GM12872 (cell line): Measurements from ENCODE around the gene GPR25.

Experiments used
- CTCF ChIP-seq: IDR thresholded peaks from 3 replicates; pipeline ENCODE4 v1.5.1; 2011; ENCODE audit warnings: low read depth, mild to moderate bottlenecking, low read length, moderate library complexity; ENCODE audit not compliant: insufficient read depth

GPR25 gene

GRCh38 chr1:200866116-200866515 lies 6.7 kb upstream of the GPR25 start:
- no peak for TF ChIP-seq CTCF

- no peak for TF ChIP-seq CTCF
Measured at GRCh38 chr1:200866521-200866920, 6.3 kb upstream of the GPR25 start.

DNA sequence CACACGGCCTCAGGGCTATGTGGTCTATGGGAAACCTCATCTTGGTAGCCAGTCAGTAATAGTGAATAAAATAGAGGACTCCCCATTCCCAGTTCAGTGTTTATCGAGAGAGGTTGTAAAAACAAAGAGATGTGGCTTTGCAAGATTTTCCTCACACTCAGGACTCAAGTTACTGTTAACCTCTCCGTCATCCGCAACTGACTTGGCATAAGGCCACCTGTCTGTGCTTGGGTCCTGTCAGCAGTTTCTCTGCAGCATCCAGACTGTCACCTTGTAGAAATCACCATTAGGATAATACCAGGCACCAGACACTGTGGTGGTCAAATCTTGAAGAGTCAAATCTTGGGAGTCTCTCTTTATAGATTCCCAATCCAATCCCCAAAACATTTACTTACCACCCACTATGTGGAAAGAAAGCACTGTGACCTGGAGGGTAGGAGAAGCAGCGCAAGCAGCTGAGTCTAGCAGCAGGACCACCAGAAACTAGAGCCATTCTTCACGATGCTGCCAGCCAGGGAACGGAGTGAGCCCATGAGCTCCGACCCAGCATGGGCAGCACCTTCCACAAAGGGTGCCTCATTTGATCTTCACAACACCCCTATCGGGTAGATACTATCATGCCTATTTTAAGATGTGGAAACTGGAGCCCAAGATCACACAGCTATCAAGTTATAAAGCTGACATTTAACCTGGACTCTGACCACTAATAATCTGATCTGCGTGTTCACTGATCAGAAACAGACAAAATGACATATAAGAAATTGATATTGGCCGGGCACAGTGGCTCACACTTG lies 5.6 kb upstream of the GPR25 start:
- no peak for TF ChIP-seq CTCF

DNA sequence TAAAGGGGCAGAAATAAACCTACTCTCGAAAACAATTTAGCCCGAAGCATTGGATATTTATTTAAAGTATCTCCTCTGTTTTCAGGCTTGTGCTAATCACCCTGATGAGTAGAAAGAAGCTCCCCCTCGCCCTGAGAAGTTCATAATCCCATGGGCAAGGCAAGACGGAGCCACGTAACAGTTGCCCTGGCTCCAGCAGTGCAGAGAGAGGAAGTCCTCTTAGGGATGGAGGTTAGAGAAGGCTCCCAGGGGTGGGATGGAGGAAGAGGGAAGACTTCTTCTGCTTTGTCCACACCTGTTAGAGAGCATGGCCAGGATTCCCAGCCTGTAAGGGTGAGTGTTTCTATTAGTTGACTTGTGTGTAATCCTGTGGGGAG lies 3.4 kb upstream of the GPR25 start:
- TF ChIP-seq CTCF = no peak

- no peak for TF ChIP-seq CTCF
Measured at GRCh38 chr1:200869753-200870391, 2.9 kb upstream of the GPR25 start.

DNA sequence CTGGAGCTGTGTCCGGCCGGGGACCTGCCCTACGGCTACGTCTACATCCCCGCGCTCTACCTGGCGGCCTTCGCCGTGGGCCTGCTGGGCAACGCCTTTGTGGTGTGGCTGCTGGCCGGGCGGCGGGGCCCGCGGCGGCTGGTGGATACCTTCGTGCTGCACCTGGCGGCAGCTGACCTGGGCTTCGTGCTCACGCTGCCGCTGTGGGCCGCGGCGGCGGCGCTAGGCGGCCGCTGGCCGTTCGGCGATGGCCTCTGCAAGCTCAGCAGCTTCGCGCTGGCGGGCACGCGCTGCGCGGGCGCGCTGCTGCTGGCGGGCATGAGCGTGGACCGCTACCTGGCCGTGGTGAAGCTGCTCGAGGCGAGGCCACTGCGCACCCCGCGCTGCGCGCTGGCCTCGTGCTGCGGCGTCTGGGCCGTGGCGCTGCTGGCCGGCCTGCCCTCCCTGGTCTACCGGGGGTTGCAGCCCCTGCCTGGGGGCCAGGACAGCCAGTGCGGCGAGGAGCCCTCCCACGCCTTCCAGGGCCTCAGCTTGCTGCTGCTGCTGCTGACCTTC lies 412 bp downstream of the GPR25 start:
- TF ChIP-seq CTCF = no peak

GRCh38 chr1:200873671-200874397 lies 1.1 kb downstream of the GPR25 start:
- TF ChIP-seq CTCF = no peak
